ENCODE measurements around the gene TTC28.

TTC28 gene

DNA sequence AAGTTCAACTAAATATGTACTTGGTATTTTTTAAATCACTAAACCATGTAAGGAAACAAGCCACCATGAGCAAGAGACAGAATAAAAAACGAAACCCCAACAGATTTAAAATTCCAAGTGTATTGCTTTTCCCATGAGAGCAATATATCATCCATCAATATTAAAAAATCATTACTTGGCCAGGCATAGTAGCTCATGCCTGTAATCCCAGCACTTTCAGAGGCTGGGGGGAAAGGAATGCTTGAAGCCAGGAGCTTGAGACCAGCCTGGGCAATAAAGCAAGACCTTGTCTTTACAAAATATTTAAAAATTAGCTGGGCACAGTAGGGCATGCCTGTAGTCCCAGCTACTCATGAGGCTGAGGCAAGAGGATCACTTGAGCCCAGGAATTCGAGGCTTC is 190.8 kb downstream of the TTC28 start:
- TF ChIP-seq CTCF (IDR thresholded peaks at IDR 0.05; ENCODE audit: borderline replicate concordance, insufficient read depth, low read depth, low read length): no peak
- H3K4me3 ChIP-seq (ENCODE audit: low read depth, low read length): no peak overlapping the region

- no peak overlapping the region for H3K4me3 ChIP-seq (ENCODE audit: low read depth, low read length)
- TF ChIP-seq CTCF (IDR thresholded peaks at IDR 0.05; ENCODE audit: borderline replicate concordance, insufficient read depth, low read depth, low read length): no peak
These were observed 195.0 kb downstream of the TTC28 start for GRCh38 chr22:28484662-28485061.

DNA sequence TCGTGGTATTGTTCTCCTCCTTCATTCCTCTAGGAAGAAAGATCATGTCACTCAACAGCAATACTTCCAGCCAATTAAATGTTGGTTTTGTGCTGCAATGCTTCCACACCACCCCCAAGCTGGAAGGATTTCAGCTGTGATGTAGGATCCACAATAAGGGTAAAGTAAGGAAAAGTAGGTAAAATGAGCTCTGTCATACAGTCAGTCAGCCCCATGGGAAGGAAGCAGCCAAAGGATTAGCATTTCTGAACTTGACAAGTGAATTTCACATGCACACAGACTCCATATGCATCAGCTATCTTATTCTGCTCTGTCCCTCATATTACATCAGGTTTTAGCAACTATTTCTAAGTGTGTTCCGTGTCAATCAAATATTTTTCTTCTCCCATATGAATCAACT is 197.9 kb downstream of the TTC28 start:
- no peak for TF ChIP-seq CTCF (IDR thresholded peaks at IDR 0.05; ENCODE audit: borderline replicate concordance, insufficient read depth, low read depth, low read length)
- no peak overlapping the region for H3K4me3 ChIP-seq (ENCODE audit: low read depth, low read length)

DNA sequence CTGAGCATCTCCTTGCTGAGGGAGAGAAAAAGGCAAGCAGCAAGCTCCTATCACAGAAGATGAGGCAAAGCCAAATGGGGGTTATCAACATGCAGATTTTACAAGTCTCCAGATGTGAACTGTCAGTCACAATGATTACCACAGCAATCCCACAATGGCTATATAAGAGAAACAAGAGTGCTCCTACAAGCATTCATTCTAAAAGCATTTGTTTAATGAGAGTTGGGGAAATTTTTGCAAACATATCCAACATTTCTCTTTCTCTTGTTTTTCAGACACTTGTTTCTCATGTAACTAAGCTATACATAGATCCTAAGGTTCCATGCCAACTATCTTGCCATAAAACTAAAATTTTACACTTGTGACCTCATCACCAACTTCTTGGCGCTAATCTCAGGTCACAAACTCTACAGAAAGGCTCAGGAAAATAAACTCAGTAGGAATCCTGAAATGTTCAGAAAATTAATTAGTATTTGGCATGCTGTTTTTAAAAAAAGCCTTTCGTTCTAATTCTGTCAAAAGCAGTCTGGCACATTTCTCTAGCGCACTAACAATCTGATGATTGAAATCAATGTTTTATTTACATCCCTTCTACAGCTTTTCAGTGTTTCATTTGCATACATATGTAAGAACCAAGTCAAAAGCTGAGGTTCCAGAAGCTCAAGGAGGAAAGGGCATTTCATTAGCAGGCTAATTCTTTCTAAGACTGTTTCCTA is 199.5 kb downstream of the TTC28 start:
- no peak overlapping the region for H3K4me3 ChIP-seq (ENCODE audit: low read depth, low read length)
- no peak for TF ChIP-seq CTCF (IDR thresholded peaks at IDR 0.05; ENCODE audit: borderline replicate concordance, insufficient read depth, low read depth, low read length)

GRCh38 chr22:28478564-28478963 is 201.1 kb downstream of the TTC28 start:
- TF ChIP-seq CTCF (IDR thresholded peaks at IDR 0.05; ENCODE audit: borderline replicate concordance, insufficient read depth, low read depth, low read length): no peak
- H3K4me3 ChIP-seq (ENCODE audit: low read depth, low read length): no peak overlapping the region

GRCh38 chr22:28477556-28477955 is 202.1 kb downstream of the TTC28 start:
- no peak for TF ChIP-seq CTCF (IDR thresholded peaks at IDR 0.05; ENCODE audit: borderline replicate concordance, insufficient read depth, low read depth, low read length)
- no peak overlapping the region for H3K4me3 ChIP-seq (ENCODE audit: low read depth, low read length)

GRCh38 chr22:28474330-28474729 is 205.3 kb downstream of the TTC28 start:
- TF ChIP-seq CTCF (IDR thresholded peaks at IDR 0.05; ENCODE audit: borderline replicate concordance, insufficient read depth, low read depth, low read length): no peak
- no peak overlapping the region for H3K4me3 ChIP-seq (ENCODE audit: low read depth, low read length)

Measured in GM12875 (cell line).